Upper lobe of left lung (tissue), 6 donors: ENCODE data around the gene INCENP. TPM values are rescaled to one million over a fixed set of nuclear protein-coding genes. Genes with fewer than 3 reads are reported as not detected.

Experiments
- ATAC-seq, 2 donors: fragments of 200-7000 bp; cut with Tn5 transposase; one replicate each; pipeline ENCODE4 v1.9.1; 2022; ENCODE audit warnings: mild to moderate bottlenecking in 2 of 2, moderate library complexity in 2 of 2; ENCODE audit not compliant: low FRiP score in 2 of 2
- DNase-seq, 2 donors: peaks; one replicate each; pipeline ENCODE4 v3.0.0-alpha.2; 2019 to 2020
- H3K27ac ChIP-seq, 4 donors: fragments of 200-600 bp; sonication (generic); one replicate each; pipeline ENCODE4 v1.5.1; 2016 to 2019
- H3K27me3 ChIP-seq, 4 donors: fragments of 200-600 bp; sonication (generic); one replicate each; pipeline ENCODE4 v1.5.1; 2017 to 2019
- H3K36me3 ChIP-seq, 4 donors: fragments of 200-600 bp; sonication (generic); one replicate each; pipeline ENCODE4 v1.5.1; 2016 to 2019
- H3K4me1 ChIP-seq, 4 donors: fragments of 200-600 bp; sonication (generic); one replicate each; pipeline ENCODE4 v1.5.1; 2018 to 2019
- H3K4me3 ChIP-seq, 4 donors: fragments of 200-600 bp; sonication (generic); one replicate each; pipeline ENCODE4 v1.5.1; 2017 to 2019; ENCODE audit warnings: mild to moderate bottlenecking in 2 of 4, moderate library complexity in 1 of 4
- H3K9me3 ChIP-seq, 4 donors: fragments of 200-600 bp; sonication (generic); one replicate each; pipeline ENCODE4 v1.5.1; 2018 to 2019
- EP300 ChIP-seq, 4 donors: sonication (generic); formaldehyde crosslinking; IDR thresholded peaks; one replicate each; pipeline ENCODE4 v1.5.1; 2017; ENCODE audit warnings: antibody characterized with exemption in 4 of 4, control low read depth in 2 of 4
- POLR2A ChIP-seq, 4 donors: fragments of 450-650 bp; IDR thresholded peaks; one replicate each; pipeline ENCODE4 v1.5.1; 2016 to 2017; ENCODE audit warnings: antibody characterized with exemption in 4 of 4, mild to moderate bottlenecking in 2 of 4
- POLR2AphosphoS5 ChIP-seq, 2 donors: sonication (generic); formaldehyde crosslinking; IDR thresholded peaks; one replicate each; pipeline ENCODE4 v1.5.1; 2017; ENCODE audit warnings: antibody characterized with exemption in 2 of 2
- WGBS, 2 donors: methylation state at CpG; one replicate each; pipeline ENCODE4 v1.1.5; 2017 to 2018; 5-methylcytosine and 5-hydroxymethylcytosine counted together
- total RNA-seq, 6 donors: library from RNA; depleted of rRNA in 4 of 6; stranded (reverse); fragments of >200 nt in 4 of 6; gene quantifications; one replicate each; pipeline versions ENCODE4 v1.1.0 to v1.2.1, GENCODE V29; 2016 to 2021
- TF ChIP-seq, protein P1 (sequence below), 6 experiments: fragments of 450-650 bp in 4 of 6; fragments of 200-600 bp in 2 of 6; sonication (generic) in 2 of 6; IDR thresholded peaks; one replicate each; pipeline ENCODE4 v1.5.1; 2016 to 2019; ENCODE audit warnings: antibody characterized with exemption in 6 of 6
- donor health status: DM: no; HTN: no; CAD: no; lungs with moderate emphysema.
- donor health status: DM: no; HTN: yes; CAD: no; lungs with severe emphysema.

The INCENP gene
- total RNA-seq, 6 donors from 2014 or later: 11.9 to 44.0 (median 19.7) TPM

DNA sequence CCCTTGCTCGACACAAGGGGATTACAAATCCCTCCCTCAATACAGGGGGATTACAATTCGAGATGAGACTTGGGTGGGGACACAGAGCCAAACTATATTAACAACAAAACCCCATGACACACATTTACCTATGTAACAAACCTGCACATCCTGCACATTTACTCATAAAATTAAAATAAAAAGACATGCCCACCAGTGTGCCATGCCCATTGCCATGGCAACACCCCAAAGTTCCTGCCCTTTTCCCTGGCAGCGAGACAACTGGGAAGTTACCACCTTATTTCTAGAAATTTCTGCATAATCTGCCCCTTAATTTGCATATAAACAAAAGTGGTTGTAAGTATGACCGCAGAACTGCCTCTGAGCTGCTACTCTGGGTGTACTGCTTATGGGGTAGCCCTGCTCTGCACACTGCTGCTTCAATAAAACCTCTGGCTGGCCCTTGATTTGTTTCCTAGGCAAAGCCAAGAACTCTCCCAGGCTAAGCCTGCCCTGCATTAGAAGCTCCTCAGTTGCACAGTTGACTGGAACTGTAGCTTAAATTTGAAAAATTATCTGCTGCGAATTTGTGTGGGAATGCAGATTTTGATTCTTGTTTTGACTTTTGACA is 8.6 kb upstream of the INCENP start:
- Histone ChIP-seq H3K4me3 (no peak overlapping the region), H3K9me3 (no peaks in the 10 kb centered on the region), H3K4me1 (peaks cover 0 to 11% (median 0%) of the 10 kb centered on the region in 4 donors), H3K36me3 (no peaks in the 10 kb centered on the region), H3K27me3 (no peaks in the 10 kb centered on the region), H3K27ac (no peak overlapping the region)
- WGBS, 2 donors: 72 to 88% methylated on average over 5 of the region's 5 CpGs
- DNase-seq (no peak), ATAC-seq (no peak)
- TF ChIP-seq, protein P1, sequence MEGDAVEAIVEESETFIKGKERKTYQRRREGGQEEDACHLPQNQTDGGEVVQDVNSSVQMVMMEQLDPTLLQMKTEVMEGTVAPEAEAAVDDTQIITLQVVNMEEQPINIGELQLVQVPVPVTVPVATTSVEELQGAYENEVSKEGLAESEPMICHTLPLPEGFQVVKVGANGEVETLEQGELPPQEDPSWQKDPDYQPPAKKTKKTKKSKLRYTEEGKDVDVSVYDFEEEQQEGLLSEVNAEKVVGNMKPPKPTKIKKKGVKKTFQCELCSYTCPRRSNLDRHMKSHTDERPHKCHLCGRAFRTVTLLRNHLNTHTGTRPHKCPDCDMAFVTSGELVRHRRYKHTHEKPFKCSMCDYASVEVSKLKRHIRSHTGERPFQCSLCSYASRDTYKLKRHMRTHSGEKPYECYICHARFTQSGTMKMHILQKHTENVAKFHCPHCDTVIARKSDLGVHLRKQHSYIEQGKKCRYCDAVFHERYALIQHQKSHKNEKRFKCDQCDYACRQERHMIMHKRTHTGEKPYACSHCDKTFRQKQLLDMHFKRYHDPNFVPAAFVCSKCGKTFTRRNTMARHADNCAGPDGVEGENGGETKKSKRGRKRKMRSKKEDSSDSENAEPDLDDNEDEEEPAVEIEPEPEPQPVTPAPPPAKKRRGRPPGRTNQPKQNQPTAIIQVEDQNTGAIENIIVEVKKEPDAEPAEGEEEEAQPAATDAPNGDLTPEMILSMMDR (IDR thresholded peaks at IDR 0.05): no peak
- no peak for TF ChIP-seq EP300 (IDR thresholded peaks at IDR 0.05)
- no peak for TF ChIP-seq POLR2AphosphoS5 (IDR thresholded peaks at IDR 0.05)
- no peak for TF ChIP-seq POLR2A (IDR thresholded peaks at IDR 0.05)

DNA sequence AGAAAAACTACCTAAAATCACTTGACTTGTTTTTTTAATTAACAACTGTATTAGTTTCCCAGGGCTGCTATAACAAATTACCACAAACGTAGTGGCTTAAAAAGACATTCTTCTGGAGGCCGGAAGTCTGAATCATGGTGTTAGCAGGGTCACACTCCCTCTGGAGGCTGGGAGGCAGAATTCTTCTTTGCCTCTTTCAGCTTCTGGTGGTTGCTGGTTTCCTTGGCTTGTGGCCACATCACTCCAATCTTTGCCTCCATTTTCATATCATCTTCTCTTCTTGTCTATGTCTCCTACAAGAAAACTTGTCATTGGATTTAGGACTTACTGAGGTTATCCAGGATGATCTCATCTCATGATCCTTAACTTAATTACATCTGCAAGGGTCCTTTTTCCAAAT is 7.4 kb upstream of the INCENP start:
- Histone ChIP-seq H3K36me3 (no peaks in the 10 kb centered on the region), H3K4me3 (no peak overlapping the region), H3K27me3 (no peaks in the 10 kb centered on the region), H3K27ac (no peak overlapping the region), H3K4me1 (peaks cover 0 to 11% (median 0%) of the 10 kb centered on the region in 4 donors), H3K9me3 (no peaks in the 10 kb centered on the region)
- WGBS, 2 donors: 33 to 78% methylated on average over 2 of the region's 2 CpGs
- ATAC-seq (no peak), DNase-seq (no peak)
- no peak for TF ChIP-seq POLR2A (IDR thresholded peaks at IDR 0.05)
- TF ChIP-seq EP300 (IDR thresholded peaks at IDR 0.05): no peak
- no peak for TF ChIP-seq POLR2AphosphoS5 (IDR thresholded peaks at IDR 0.05)
- TF ChIP-seq, protein P1 (IDR thresholded peaks at IDR 0.05): no peak

DNA sequence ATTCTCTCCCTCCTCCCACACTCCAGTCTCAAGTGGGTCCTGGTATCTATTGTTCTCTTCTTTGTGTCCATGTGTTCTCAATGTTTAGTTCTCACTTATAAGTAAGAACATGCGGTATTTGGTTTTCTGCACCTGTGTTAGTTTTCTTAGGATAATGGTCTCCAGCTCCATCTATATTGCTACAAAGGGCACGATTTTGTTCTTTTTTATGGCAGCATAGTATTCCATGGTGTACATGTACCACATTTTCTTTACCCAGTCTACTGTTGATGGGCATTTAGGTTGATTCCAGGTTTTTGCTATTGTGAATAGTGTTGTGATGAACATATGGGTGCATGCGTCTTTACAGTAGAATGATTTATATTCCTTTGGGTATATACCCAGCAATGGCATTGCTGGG is 4.2 kb upstream of the INCENP start:
- Histone ChIP-seq H3K27me3 (no peaks in the 10 kb centered on the region), H3K36me3 (no peaks in the 10 kb centered on the region), H3K4me1 (peaks cover 3 to 10% (median 7%) of the 10 kb centered on the region in 4 donors), H3K27ac (no peak overlapping the region), H3K4me3 (no peak overlapping the region), H3K9me3 (no peaks in the 10 kb centered on the region)
- WGBS, 2 donors: 53 to 84% methylated on average over 3 of the region's 3 CpGs
- ATAC-seq: no peak
- TF ChIP-seq EP300 (IDR thresholded peaks at IDR 0.05): no peak
- TF ChIP-seq POLR2A (IDR thresholded peaks at IDR 0.05): no peak
- TF ChIP-seq, protein P1 (IDR thresholded peaks at IDR 0.05): no peak
- TF ChIP-seq POLR2AphosphoS5 (IDR thresholded peaks at IDR 0.05): no peak
- DNase-seq: no peak

DNA sequence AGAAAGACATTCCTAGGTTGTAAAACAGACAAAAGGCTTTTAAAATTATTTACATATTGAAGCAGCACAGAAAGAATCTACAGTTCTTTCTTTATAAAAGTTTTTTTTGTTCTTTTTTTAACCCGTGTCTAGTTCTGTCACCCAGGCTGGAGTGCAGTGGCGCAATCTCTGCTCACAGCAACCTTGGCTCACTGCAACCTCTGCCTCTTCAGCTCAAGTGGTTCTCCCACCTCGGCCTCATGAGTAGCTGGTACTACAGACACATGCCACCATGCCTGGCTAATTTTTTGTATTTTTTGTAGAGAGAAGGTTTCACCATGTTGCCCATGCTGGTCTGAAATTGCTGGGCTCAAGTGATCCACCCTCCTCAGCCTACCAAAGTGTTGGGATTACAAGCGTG is 3.8 kb upstream of the INCENP start:
- H3K27ac ChIP-seq: peak overlapping the region in 2 of 4 donors; percentile 10 to 41
- no peaks in the 10 kb centered on the region for H3K27me3 ChIP-seq
- H3K9me3 ChIP-seq: no peaks in the 10 kb centered on the region
- DNase-seq: peak in 1 of 2 donors; percentile 87
- ATAC-seq: no peak
- TF ChIP-seq POLR2A (IDR thresholded peaks at IDR 0.05) (no peak), EP300 (IDR thresholded peaks at IDR 0.05) (no peak), POLR2AphosphoS5 (IDR thresholded peaks at IDR 0.05) (no peak)
- TF ChIP-seq, protein P1 (IDR thresholded peaks at IDR 0.05): no peak
- H3K4me1 ChIP-seq: peaks cover 7 to 14% (median 11%) of the 10 kb centered on the region in 4 donors
- H3K4me3 ChIP-seq: no peak overlapping the region
- H3K36me3 ChIP-seq: no peaks in the 10 kb centered on the region
- 53 to 55% methylated on average over 4 of the region's 4 CpGs for WGBS, 2 donors

DNA sequence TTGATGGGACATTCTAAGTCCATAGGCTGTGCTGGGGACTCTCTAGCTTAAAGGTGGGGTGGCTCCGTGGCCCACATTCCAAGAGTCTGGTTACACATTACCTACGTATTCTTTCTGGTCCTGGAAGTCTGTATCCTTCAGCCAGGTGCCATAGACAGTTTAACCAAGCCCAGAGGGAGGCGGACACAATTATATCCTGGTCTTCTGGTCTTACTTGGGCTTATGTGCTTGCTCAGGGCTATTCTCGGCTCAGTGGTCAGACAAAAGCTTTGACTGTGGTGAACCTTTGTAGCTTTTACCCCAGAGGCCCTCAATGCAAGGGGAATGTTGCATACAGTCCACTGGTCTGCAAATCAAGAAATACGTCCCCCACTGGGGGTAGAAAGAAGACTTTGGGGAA is 3.4 kb upstream of the INCENP start:
- WGBS, 2 donors: 77 to 78% methylated on average over 5 of the region's 5 CpGs
- no peaks in the 10 kb centered on the region for H3K27me3 ChIP-seq
- H3K4me1 ChIP-seq: peaks cover 7 to 19% (median 15%) of the 10 kb centered on the region in 4 donors
- no peaks in the 10 kb centered on the region for H3K36me3 ChIP-seq
- peak overlapping the region in 2 of 4 donors; percentile 10 to 41 for H3K27ac ChIP-seq
- TF ChIP-seq POLR2A (IDR thresholded peaks at IDR 0.05) (no peak), EP300 (IDR thresholded peaks at IDR 0.05) (no peak), POLR2AphosphoS5 (IDR thresholded peaks at IDR 0.05) (no peak)
- TF ChIP-seq, protein P1 (IDR thresholded peaks at IDR 0.05): no peak
- no peaks in the 10 kb centered on the region for H3K9me3 ChIP-seq
- H3K4me3 ChIP-seq: no peak overlapping the region
- ATAC-seq (no peak), DNase-seq (no peak)
